PC-3 (cell line): ENCODE results near the gene EXOSC7. TPM values are rescaled to one million over a fixed set of nuclear protein-coding genes. Genes with fewer than 3 reads are reported as not detected.

Experiments used
- ATAC-seq: fragments of 200-7000 bp; cut with Tn5 transposase; 2 replicates; pipeline ENCODE4 v1.9.1; 2020; ENCODE audit warnings: mild to moderate bottlenecking, moderate library complexity
- BruUV-seq: library from RNA; stranded (reverse); fragments of 400-500 nt; replicated peaks from 2 replicates; lab custom pipeline; 2021; lab: Mats Ljungman, UMichigan
- CTCF ChIA-PET: fragments of 300-600 bp; sonication (Branson Sonifier 250); formaldehyde crosslinking; loops from one replicate; lab custom pipeline; 2022; ENCODE audit warnings: antibody characterized with exemption; lab: Charles Lee
- POLR2A ChIA-PET: fragments of 300-600 bp; sonication (Branson Sonifier 250); formaldehyde crosslinking; loops from one replicate; lab custom pipeline; 2022; ENCODE audit warnings: antibody characterized with exemption; ENCODE audit not compliant: unreplicated experiment; lab: Charles Lee
- DNase-seq: peaks from one replicate; pipeline ENCODE4 v3.0.0-alpha.2; 2015
- H2AFZ ChIP-seq: fragments of 300-600 bp; sonication (generic); 2 replicates; pipeline ENCODE4 v1.6.0; 2016; ENCODE audit warnings: antibody characterized with exemption, low read length
- H3F3A ChIP-seq: fragments of 300-600 bp; sonication (generic); one replicate; pipeline ENCODE4 v1.6.0; 2017; ENCODE audit warnings: antibody characterized with exemption, low read length, control low read depth, mild to moderate bottlenecking; ENCODE audit not compliant: unreplicated experiment
- H3K27ac ChIP-seq: fragments of 300-600 bp; sonication (generic); 2 replicates; pipeline ENCODE4 v1.5.1; 2016; ENCODE audit warnings: mild to moderate bottlenecking, low read length
- H3K27me3 ChIP-seq: fragments of 300-600 bp; sonication (generic); 2 replicates; pipeline ENCODE4 v1.6.1; 2016; ENCODE audit warnings: low read length, mixed read lengths
- H3K36me3 ChIP-seq: fragments of 300-600 bp; sonication (generic); 2 replicates; pipeline ENCODE4 v1.6.1; 2016; ENCODE audit warnings: low read depth, mixed run types, low read length, mixed read lengths
- H3K4me1 ChIP-seq: fragments of 300-600 bp; sonication (generic); 2 replicates; pipeline ENCODE4 v1.5.1; 2016; ENCODE audit warnings: low read length; ENCODE audit not compliant: insufficient read depth
- H3K4me2 ChIP-seq: fragments of 300-600 bp; sonication (generic); 2 replicates; pipeline ENCODE4 v1.6.0; 2016; ENCODE audit warnings: low read length
- H3K4me3 ChIP-seq: fragments of 300-600 bp; sonication (generic); 2 replicates; pipeline ENCODE4 v1.5.1; 2016; ENCODE audit warnings: mild to moderate bottlenecking, low read length, mixed read lengths
- H3K79me2 ChIP-seq: fragments of 300-600 bp; sonication (generic); 2 replicates; pipeline ENCODE4 v1.6.1; 2017; ENCODE audit warnings: low read length, mixed read lengths
- H3K9ac ChIP-seq: fragments of 300-600 bp; sonication (generic); 2 replicates; pipeline ENCODE4 v1.6.0; 2016; ENCODE audit warnings: mild to moderate bottlenecking, low read length
- H3K9me2 ChIP-seq: fragments of 300-600 bp; sonication (generic); replicated peaks from 2 replicates; pipeline ENCODE4 v1.6.1; 2016; ENCODE audit warnings: mixed run types, low read length, mixed read lengths
- H3K9me3 ChIP-seq: fragments of 300-600 bp; sonication (generic); 2 replicates; pipeline ENCODE4 v1.6.1; 2016; ENCODE audit warnings: low read length, mixed read lengths
- H4K20me1 ChIP-seq: fragments of 300-600 bp; sonication (generic); 2 replicates; pipeline ENCODE4 v1.6.1; 2016; ENCODE audit warnings: low read length, mixed read lengths
- CTCF ChIP-seq: fragments of 300-600 bp; sonication (generic); conservative IDR thresholded peaks from 2 replicates; pipeline ENCODE4 v1.5.1; 2017; ENCODE audit warnings: antibody characterized with exemption, low read depth, mild to moderate bottlenecking, low read length
- EZH2 ChIP-seq: fragments of 300-600 bp; sonication (generic); IDR thresholded peaks from one replicate; pipeline ENCODE4 v1.6.1; 2017; ENCODE audit warnings: antibody characterized with exemption, mild to moderate bottlenecking, low read length; ENCODE audit not compliant: unreplicated experiment
- EZH2phosphoT487 ChIP-seq: fragments of 300-600 bp; sonication (generic); IDR thresholded peaks from 2 replicates; pipeline ENCODE4 v1.6.1; 2018; ENCODE audit warnings: mild to moderate bottlenecking, antibody characterized with exemption, low read length, borderline replicate concordance
- intact Hi-C: fragments of 100-400 bp; cut with micrococcal nuclease; formaldehyde crosslinking; loops from 2 replicates; pipeline ENCODE4 v1.9.0; 2023
- total RNA-seq: library from RNA; depleted of rRNA; stranded (reverse); fragments of >200 nt; gene quantifications from 2 replicates; pipeline ENCODE4 v1.2.3, GENCODE V29; 2014

The EXOSC7 gene
- total RNA-seq, 1 experiment from 2014 or later, result 81.5 TPM

- intact Hi-C loops, result no loop called here
- CTCF ChIA-PET, result no interaction called here
- Histone ChIP-seq H3K27ac (no peak overlapping the region), H3F3A (no peaks in the 10 kb centered on the region), H3K79me2 (no peaks in the 10 kb centered on the region), H3K9ac (no peak overlapping the region), H3K4me2 (no peak overlapping the region), H3K36me3 (no peaks in the 10 kb centered on the region), H3K9me2 (no peaks in the 10 kb centered on the region), H3K27me3 (no peaks in the 10 kb centered on the region), H3K9me3 (no peaks in the 10 kb centered on the region), H3K4me1 (0 out of 2 replicates have a peak, but pooled peaks cover 7% of the 10 kb centered on the region), H2AFZ (no peak overlapping the region), H4K20me1 (no peaks in the 10 kb centered on the region), H3K4me3 (no peak overlapping the region)
- ATAC-seq, result no peak
- no TSS peak for BruUV-seq
- TF ChIP-seq EZH2, result no peak
- no peak for TF ChIP-seq EZH2phosphoT487
- no peak for TF ChIP-seq CTCF
- POLR2A ChIA-PET, result no interaction called here
- DNase-seq, result no peak
These were observed 53.2 kb downstream of the EXOSC7 start for GRCh38 chr3:45029216-45029615.

- Histone ChIP-seq H3K79me2 (no peaks in the 10 kb centered on the region), H3K27ac (no peak overlapping the region), H2AFZ (no peak overlapping the region), H4K20me1 (no peaks in the 10 kb centered on the region), H3F3A (no peaks in the 10 kb centered on the region), H3K9me2 (no peaks in the 10 kb centered on the region), H3K27me3 (no peaks in the 10 kb centered on the region), H3K4me3 (no peak overlapping the region), H3K4me2 (no peak overlapping the region), H3K36me3 (no peaks in the 10 kb centered on the region), H3K9ac (no peak overlapping the region), H3K4me1 (peaks cover 7% of the 10 kb centered on the region; the same call in 1 of the 2 replicates), H3K9me3 (no peaks in the 10 kb centered on the region)
- BruUV-seq, result no TSS peak
- ATAC-seq (peak; percentile 21; the same call in 1 of the 2 replicates), DNase-seq (peak; percentile 15)
- intact Hi-C loops, result no loop called here
- ChIA-PET CTCF (no interaction called here), POLR2A (no interaction called here)
- TF ChIP-seq EZH2phosphoT487, result no peak
- TF ChIP-seq EZH2, result no peak
- no peak for TF ChIP-seq CTCF
These were observed 53.6 kb downstream of the EXOSC7 start for GRCh38 chr3:45029661-45030060.

GRCh38 chr3:45031531-45031930, 55.5 kb downstream of the EXOSC7 start:
- no peaks in the 10 kb centered on the region for H3K9me3 ChIP-seq
- DNase-seq (no peak), ATAC-seq (no peak)
- intact Hi-C loops, result no loop called here
- H3K27me3 ChIP-seq, result no peaks in the 10 kb centered on the region
- no peaks in the 10 kb centered on the region for H3F3A ChIP-seq
- no peak overlapping the region for H3K9ac ChIP-seq
- H3K4me3 ChIP-seq, result no peak overlapping the region
- H3K4me1 ChIP-seq, result no peaks in the 10 kb centered on the region; the same call in 1 of the 2 replicates
- no TSS peak for BruUV-seq
- TF ChIP-seq EZH2phosphoT487 (no peak), CTCF (no peak), EZH2 (no peak)
- H3K36me3 ChIP-seq, result no peaks in the 10 kb centered on the region
- H3K79me2 ChIP-seq, result no peaks in the 10 kb centered on the region
- H3K9me2 ChIP-seq, result no peaks in the 10 kb centered on the region
- H4K20me1 ChIP-seq, result no peaks in the 10 kb centered on the region
- H2AFZ ChIP-seq, result no peak overlapping the region
- H3K4me2 ChIP-seq, result no peak overlapping the region
- no peak overlapping the region for H3K27ac ChIP-seq
- POLR2A ChIA-PET, result no interaction called here
- CTCF ChIA-PET, result no interaction called here
